ENCODE data around the gene OTUB2. TPM values are rescaled to one million over a fixed set of nuclear protein-coding genes. Genes with fewer than 3 reads are reported as not detected.

Gene OTUB2
- total RNA-seq, 4 donors from 2014 or later: 0.45 to 1.2 (median 0.54) TPM; not detected in 1

- no peaks in the 10 kb centered on the region for H3K27me3 ChIP-seq
- DNase-seq: peak; percentile 97 to 98
- H3K4me1 ChIP-seq: peaks cover 31 to 38% of the 10 kb centered on the region in 2 donors
- peak within 1 kb of the TSS; percentile 60 to 96 (median 80) for H3K4me3 ChIP-seq (replicated peaks in 1 of 3)
- TF ChIP-seq POLR2A (IDR thresholded peaks at IDR 0.05) (peak; percentile 87 to 98), CTCF (IDR thresholded peaks at IDR 0.05) (no peak)
- H3K27ac ChIP-seq: peak within 1 kb of the TSS; percentile 87 to 95 (median 94)
- H3K36me3 ChIP-seq: no peaks in the 10 kb centered on the region
- no peaks in the 10 kb centered on the region for H3K9me3 ChIP-seq
- intact Hi-C loops (cut with DNase I): no loop called here
- WGBS, 2 donors: 0 to 1% methylated on average over 43 to 76 of the region's 77 CpGs
These were observed 54.7 kb downstream of the OTUB2 start, which contains the start of the genes DDX24 and IFI27L1 for GRCh38 chr14:94080621-94081385. Gene DDX24, minus strand, starts transcription at chr14:94081202. Its CDS starts 1,460 bp downstream, at chr14:94079742. Gene IFI27L1, plus strand, starts transcription at chr14:94081310. Its CDS starts 15,628 bp downstream, at chr14:94096938.

- peak in 1 of 2 donors; percentile 13 for DNase-seq
- Histone ChIP-seq H3K4me3 (replicated peaks in 1 of 3) (peak overlapping the region; percentile 60 to 93 (median 80)), H3K4me1 (peaks cover 31 to 32% of the 10 kb centered on the region in 2 donors), H3K27me3 (no peaks in the 10 kb centered on the region), H3K27ac (peak overlapping the region; percentile 61 to 95 (median 94)), H3K9me3 (no peaks in the 10 kb centered on the region), H3K36me3 (no peaks in the 10 kb centered on the region)
- intact Hi-C loops (cut with DNase I): no loop called here
- TF ChIP-seq CTCF (IDR thresholded peaks at IDR 0.05): no peak
- no peak for TF ChIP-seq POLR2A (IDR thresholded peaks at IDR 0.05)
- 1 to 2% methylated on average over 19 of the region's 19 CpGs for WGBS, 2 donors
These were observed 55.3 kb downstream of the OTUB2 start for GRCh38 chr14:94081386-94081820.

- Histone ChIP-seq H3K27me3 (no peaks in the 10 kb centered on the region), H3K27ac (no peak overlapping the region), H3K9me3 (no peaks in the 10 kb centered on the region), H3K4me3 (replicated peaks in 1 of 3) (no peak overlapping the region), H3K36me3 (no peaks in the 10 kb centered on the region), H3K4me1 (no peaks in the 10 kb centered on the region)
- DNase-seq: no peak
- 96 to 100% methylated on average over 4 of the region's 4 CpGs for WGBS, 2 donors
- TF ChIP-seq POLR2A (IDR thresholded peaks at IDR 0.05) (no peak), CTCF (IDR thresholded peaks at IDR 0.05) (no peak)
- intact Hi-C loops (cut with DNase I): no loop called here
These were observed 61.8 kb downstream of the OTUB2 start for GRCh38 chr14:94087891-94088290.

- 89 to 90% methylated on average over 5 of the region's 5 CpGs for WGBS, 2 donors
- Histone ChIP-seq H3K36me3 (no peaks in the 10 kb centered on the region), H3K4me3 (replicated peaks in 1 of 3) (no peak overlapping the region), H3K27me3 (no peaks in the 10 kb centered on the region), H3K27ac (no peak overlapping the region), H3K4me1 (no peaks in the 10 kb centered on the region), H3K9me3 (no peaks in the 10 kb centered on the region)
- TF ChIP-seq POLR2A (IDR thresholded peaks at IDR 0.05): no peak
- no peak for TF ChIP-seq CTCF (IDR thresholded peaks at IDR 0.05)
- intact Hi-C loops (cut with DNase I): no loop called here
- DNase-seq: no peak
These were observed 62.4 kb downstream of the OTUB2 start for GRCh38 chr14:94088516-94088915.

- no peaks in the 10 kb centered on the region for H3K27me3 ChIP-seq
- no peaks in the 10 kb centered on the region for H3K36me3 ChIP-seq
- TF ChIP-seq POLR2A (IDR thresholded peaks at IDR 0.05): no peak
- TF ChIP-seq CTCF (IDR thresholded peaks at IDR 0.05): no peak
- no peak overlapping the region for H3K27ac ChIP-seq
- intact Hi-C loops (cut with DNase I): no loop called here
- no peaks in the 10 kb centered on the region for H3K4me1 ChIP-seq
- 89 to 95% methylated on average over 4 of the region's 4 CpGs for WGBS, 2 donors
- H3K4me3 ChIP-seq (replicated peaks in 1 of 3): no peak overlapping the region
- DNase-seq: no peak
- no peaks in the 10 kb centered on the region for H3K9me3 ChIP-seq
These were observed 63.3 kb downstream of the OTUB2 start for GRCh38 chr14:94089479-94089878.
